SK-N-SH treated with all-trans-retinoic acid at 6 μM for 48 hours (cell line): Measurements from ENCODE around the gene MMP13.

ENCODE experiments used
- ARNTL ChIP-seq: fragments of 450-650 bp; formaldehyde crosslinking; IDR thresholded peaks from 2 replicates; pipeline ENCODE4 v1.5.0; 2020; ENCODE audit warnings: low read depth, mild to moderate bottlenecking, moderate library complexity, borderline replicate concordance
- GLIS3 ChIP-seq: fragments of 250-450 bp; sonication (Bioruptor Pico); IDR thresholded peaks from 2 replicates; pipeline ENCODE4 v1.5.0; 2020; ENCODE audit warnings: mild to moderate bottlenecking, moderate library complexity
- ISL1 ChIP-seq: fragments of 250-450 bp; sonication (Bioruptor Pico); IDR thresholded peaks from 2 replicates; pipeline ENCODE4 v2.1.2; 2022; ENCODE audit warnings: mild to moderate bottlenecking, moderate library complexity
- OSR1 ChIP-seq: fragments of 250-450 bp; sonication (Bioruptor Pico); IDR thresholded peaks from 2 replicates; pipeline ENCODE4 v1.8.0; 2022; ENCODE audit warnings: moderate library complexity, mild to moderate bottlenecking, inconsistent platforms
- PATZ1 ChIP-seq: fragments of 250-450 bp; sonication (Bioruptor Pico); IDR thresholded peaks from 2 replicates; pipeline ENCODE4 v1.8.0; 2020; ENCODE audit warnings: mild to moderate bottlenecking, moderate library complexity, borderline replicate concordance
- RARB ChIP-seq: fragments of 250-450 bp; sonication (Bioruptor Pico); IDR thresholded peaks from 2 replicates; pipeline ENCODE4 v1.8.0; 2021; ENCODE audit warnings: mild to moderate bottlenecking, moderate library complexity
- SNAI2 ChIP-seq: fragments of 250-450 bp; sonication (Bioruptor Pico); IDR thresholded peaks from 2 replicates; pipeline ENCODE4 v1.5.0; 2020; ENCODE audit warnings: mild to moderate bottlenecking, moderate library complexity
- TCF4 ChIP-seq: fragments of 250-450 bp; sonication (Bioruptor Pico); IDR thresholded peaks from 2 replicates; pipeline ENCODE4 v1.8.0; 2021; ENCODE audit warnings: mild to moderate bottlenecking, moderate library complexity, borderline replicate concordance
- TOX ChIP-seq: fragments of 250-450 bp; sonication (Bioruptor Pico); IDR thresholded peaks from 2 replicates; pipeline ENCODE4 v1.8.0; 2021; ENCODE audit warnings: mild to moderate bottlenecking, moderate library complexity, borderline replicate concordance
- TSHZ2 ChIP-seq: fragments of 250-450 bp; sonication (Bioruptor Pico); IDR thresholded peaks from 2 replicates; pipeline ENCODE4 v1.5.0; 2020; ENCODE audit warnings: mild to moderate bottlenecking, moderate library complexity
- ZFP3 ChIP-seq: fragments of 250-450 bp; sonication (Bioruptor Pico); IDR thresholded peaks from 2 replicates; pipeline ENCODE4 v1.5.0; 2020; ENCODE audit warnings: mild to moderate bottlenecking, moderate library complexity
- ZNF565 ChIP-seq: fragments of 450-650 bp; formaldehyde crosslinking; conservative IDR thresholded peaks from 2 replicates; pipeline ENCODE4 v1.5.0; 2020; ENCODE audit warnings: low read depth, mild to moderate bottlenecking, moderate library complexity
- TF ChIP-seq, protein P1 (sequence below): fragments of 250-450 bp; sonication (Bioruptor Pico); IDR thresholded peaks from 2 replicates; pipeline ENCODE4 v1.5.1; 2020; ENCODE audit warnings: low read depth, mild to moderate bottlenecking, moderate library complexity

- TF ChIP-seq ZFP3 (CRISPR knock-in tag): no peak
- TF ChIP-seq OSR1 (CRISPR knock-in tag): no peak
- no peak for TF ChIP-seq ZNF565 (CRISPR knock-in tag)
- no peak for TF ChIP-seq TOX
- TF ChIP-seq ARNTL (CRISPR knock-in tag): no peak
- TF ChIP-seq, protein P1, sequence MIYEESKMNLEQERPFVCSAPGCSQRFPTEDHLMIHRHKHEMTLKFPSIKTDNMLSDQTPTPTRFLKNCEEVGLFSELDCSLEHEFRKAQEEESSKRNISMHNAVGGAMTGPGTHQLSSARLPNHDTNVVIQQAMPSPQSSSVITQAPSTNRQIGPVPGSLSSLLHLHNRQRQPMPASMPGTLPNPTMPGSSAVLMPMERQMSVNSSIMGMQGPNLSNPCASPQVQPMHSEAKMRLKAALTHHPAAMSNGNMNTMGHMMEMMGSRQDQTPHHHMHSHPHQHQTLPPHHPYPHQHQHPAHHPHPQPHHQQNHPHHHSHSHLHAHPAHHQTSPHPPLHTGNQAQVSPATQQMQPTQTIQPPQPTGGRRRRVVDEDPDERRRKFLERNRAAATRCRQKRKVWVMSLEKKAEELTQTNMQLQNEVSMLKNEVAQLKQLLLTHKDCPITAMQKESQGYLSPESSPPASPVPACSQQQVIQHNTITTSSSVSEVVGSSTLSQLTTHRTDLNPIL: no peak
- no peak for TF ChIP-seq PATZ1 (CRISPR knock-in tag)
- TF ChIP-seq RARB (CRISPR knock-in tag): no peak
- TF ChIP-seq TCF4: no peak
- no peak for TF ChIP-seq SNAI2 (CRISPR knock-in tag)
- no peak for TF ChIP-seq GLIS3 (CRISPR knock-in tag)
- TF ChIP-seq ISL1 (CRISPR knock-in tag): no peak
- TF ChIP-seq TSHZ2 (CRISPR knock-in tag): no peak
Observed at GRCh38 chr11:102928247-102928646, 27.3 kb downstream of the MMP13 start.
